Aorta (tissue), 5 donors: ENCODE data around the gene GLT8D2. TPM values are rescaled to one million over a fixed set of nuclear protein-coding genes. Genes with fewer than 3 reads are reported as not detected.

Experiments
- ATAC-seq: fragments of 200-7000 bp; cut with Tn5 transposase; one replicate; pipeline ENCODE4 v1.9.1; 2022; ENCODE audit warnings: moderate library complexity; ENCODE audit not compliant: low FRiP score
- DNase-seq, 2 donors: peaks; one replicate each; pipeline ENCODE4 v3.0.0-alpha.2; 2020
- H3K27ac ChIP-seq, 2 donors: one replicate each; pipeline ENCODE4 v1.5.1; 2013; ENCODE audit warnings: low read length in 2 of 2, mild to moderate bottlenecking in 2 of 2, moderate library complexity in 2 of 2, control low read depth in 1 of 2, inconsistent platforms in 1 of 2, low read depth in 1 of 2
- H3K27me3 ChIP-seq, 2 donors: one replicate each; pipeline ENCODE4 v1.6.1; 2013; ENCODE audit warnings: control low read depth in 1 of 2, low read length in 1 of 2, mild to moderate bottlenecking in 1 of 2, moderate library complexity in 1 of 2; ENCODE audit not compliant: insufficient read depth in 2 of 2, control insufficient read depth in 1 of 2
- H3K36me3 ChIP-seq, 2 donors: one replicate each; pipeline ENCODE4 v1.6.1; 2013; ENCODE audit warnings: control low read depth in 1 of 2, low read length in 1 of 2, mild to moderate bottlenecking in 1 of 2; ENCODE audit not compliant: insufficient read depth in 2 of 2, control insufficient read depth in 1 of 2
- H3K4me1 ChIP-seq, 2 donors: one replicate each; pipeline ENCODE4 v1.6.1; 2013; ENCODE audit warnings: low read length in 2 of 2, control low read depth in 1 of 2, mild to moderate bottlenecking in 1 of 2, moderate library complexity in 1 of 2; ENCODE audit not compliant: insufficient read depth in 2 of 2, control insufficient read depth in 1 of 2
- H3K4me3 ChIP-seq, 2 donors: one replicate each; pipeline ENCODE4 v1.5.1; 2013; ENCODE audit warnings: low read length in 2 of 2, control low read depth in 1 of 2, mild to moderate bottlenecking in 1 of 2
- H3K9me3 ChIP-seq: one replicate; pipeline ENCODE4 v1.6.1; 2013; ENCODE audit warnings: mild to moderate bottlenecking, low read length; ENCODE audit not compliant: control insufficient read depth
- WGBS, 2 donors: extraction: QIAGEN DNeasy Blood & Tissue Kit; methylation state at CpG; one replicate each; pipeline ENCODE4 v1.1.7; 2013; 5-methylcytosine and 5-hydroxymethylcytosine counted together
- intact Hi-C, 2 donors: fragments of 100-400 bp; cut with DNase I; formaldehyde crosslinking; loops; one replicate each; pipeline versions ENCODE4 v1.14.2 to v1.15.0; 2022
- polyA plus RNA-seq, 2 donors: library from polyadenylated mRNA; stranded (reverse); fragments of 200-250 nt; gene quantifications; one replicate each; pipeline ENCODE4 v1.2.3, GENCODE V29; 2013
- total RNA-seq, 2 donors: library from RNA; stranded (reverse); fragmentation: NEBNext Ultra II Directional; extraction: Animal tissue kit (Norgen Biotek cat#: 25700); gene quantifications; one replicate each; pipeline ENCODE4 v1.2.1, GENCODE V29; 2021
- donor health status: healthy with polysubstance abuse.
- donor health status: Bipolar disorder and iron deficiency.
- donor health status: DM: no; HTN: no; CAD: no.
- donor health status: DM: no; HTN: no; CAD: no.
- donor health status: DM: yes; HTN: yes; CAD: no.

The GLT8D2 gene
- total and polyA plus RNA-seq, 4 donors: 28.2 to 114 (median 47.5) TPM

- Histone ChIP-seq H3K4me1 (no peaks in the 10 kb centered on the region), H3K9me3 (no peaks in the 10 kb centered on the region), H3K4me3 (no peak overlapping the region), H3K27ac (no peak overlapping the region), H3K27me3 (no peaks in the 10 kb centered on the region), H3K36me3 (peaks cover 15 to 36% of the 10 kb centered on the region in 2 donors)
- intact Hi-C loops: no loop called here
- 46 to 61% methylated on average over 3 of the region's 3 CpGs for WGBS, 2 donors
- no peak for DNase-seq
- no peak for ATAC-seq
Observed at GRCh38 chr12:103944964-103945363, 105.0 kb downstream of the GLT8D2 start.

Other genes with a start within 250 kb of the GLT8D2 start
- 100 to 1,000 TPM in 1 of 2 donors, 10 to 100 TPM in 1; 28.1 to 104 TPM for gene NT5DC3, start 209.0 kb downstream of the GLT8D2 start, total RNA-seq
- gene NT5DC3, start 209.0 kb downstream of the GLT8D2 start, polyA plus RNA-seq: 10 to 100 TPM in 1 of 2 donors, 1 to 10 TPM in 1; 3.6 to 24.3 TPM
- gene HSP90B1, start 119.8 kb downstream of the GLT8D2 start, total RNA-seq: 100 to 1,000 TPM; 641 to 818 TPM
- 100 to 1,000 TPM; 458 to 512 TPM for gene HSP90B1, start 119.8 kb downstream of the GLT8D2 start, polyA plus RNA-seq
- gene TDG, start 84.3 kb downstream of the GLT8D2 start, total RNA-seq: 10 to 100 TPM; 20.4 to 22.2 TPM
- gene TDG, start 84.3 kb downstream of the GLT8D2 start, polyA plus RNA-seq: 1 to 10 TPM; 6.8 to 8.9 TPM
- gene HCFC2, start 14.3 kb upstream of the GLT8D2 start, total RNA-seq: 10 to 100 TPM; 27.0 to 32.3 TPM
- 10 to 100 TPM in 1 of 2 donors, 1 to 10 TPM in 1; 9.1 to 13.3 TPM for gene HCFC2, start 14.3 kb upstream of the GLT8D2 start, polyA plus RNA-seq
- 10 to 100 TPM; 44.1 to 59.2 TPM for gene NFYB, start 88.0 kb upstream of the GLT8D2 start, total RNA-seq
- gene NFYB, start 88.0 kb upstream of the GLT8D2 start, polyA plus RNA-seq: 100 to 1,000 TPM in 1 of 2 donors, 10 to 100 TPM in 1; 67.6 to 121 TPM
- 100 to 1,000 TPM; 115 to 140 TPM for gene TXNRD1, start 165.6 kb upstream of the GLT8D2 start, total RNA-seq
- gene TXNRD1, start 165.6 kb upstream of the GLT8D2 start, polyA plus RNA-seq: 100 to 1,000 TPM in 1 of 2 donors, 10 to 100 TPM in 1; 97.7 to 119 TPM